Measurements from ENCODE around the gene MAN1A2.

MAN1A2 gene

DNA sequence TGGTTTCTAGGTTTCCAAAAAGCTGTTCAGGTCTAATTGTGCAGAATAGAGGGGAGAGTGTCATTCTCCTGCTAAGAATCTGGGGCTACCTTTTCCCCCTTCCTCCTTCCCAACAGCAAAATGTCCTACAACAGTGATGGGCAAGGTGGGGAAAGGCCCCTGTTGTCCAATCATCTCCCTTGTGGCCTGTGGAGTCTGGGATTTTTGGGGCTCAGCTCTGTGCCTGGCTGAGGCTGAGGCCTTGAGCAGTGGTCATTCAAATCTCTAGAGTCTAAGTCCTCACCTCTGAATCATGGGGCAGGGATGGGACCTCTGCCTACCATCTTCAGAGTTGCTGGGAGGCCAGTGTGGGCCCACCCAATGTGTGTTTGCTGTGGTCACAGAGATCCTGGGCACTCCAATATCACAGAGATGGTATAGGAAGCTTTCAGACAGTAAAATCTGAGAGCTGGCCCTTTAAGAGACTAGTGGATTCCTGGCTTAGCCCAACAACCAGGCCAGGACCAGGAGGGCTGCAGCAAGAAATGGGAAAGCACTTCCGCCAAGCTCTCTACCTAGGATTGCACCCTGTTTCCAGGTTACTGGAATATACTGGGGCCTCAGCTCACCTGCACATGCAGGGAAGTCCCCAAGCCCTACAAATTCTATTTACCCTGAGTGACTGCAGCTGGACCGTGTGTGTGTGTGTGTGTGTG, 210.1 kb downstream of the MAN1A2 start:
- DNase-seq (ENCODE audit: low read depth): no peak

DNA sequence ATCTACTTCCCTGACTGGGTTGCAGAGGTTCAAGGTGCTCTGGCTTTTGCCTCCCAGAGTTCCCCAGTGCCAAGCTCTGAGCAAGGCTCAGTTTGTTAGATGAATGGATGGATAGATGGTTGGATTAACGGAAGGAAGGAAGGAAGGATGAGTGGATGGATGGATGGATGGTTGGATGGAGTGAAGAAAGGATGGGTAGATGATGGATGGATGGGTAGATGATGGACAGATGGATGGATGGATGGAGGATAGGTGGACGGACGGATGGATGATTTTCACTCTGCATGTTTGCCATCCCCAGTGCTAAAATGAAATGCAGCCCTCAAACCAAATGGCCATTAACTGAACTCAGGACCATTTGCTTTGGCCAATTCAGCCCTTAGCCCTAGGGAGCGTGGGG, 211.2 kb downstream of the MAN1A2 start:
- DNase-seq (ENCODE audit: low read depth): no peak

Data from activated T-cell treated with anti-CD3 and anti-CD28 coated beads for 48 hours (primary cell).